GM12878 (cell line): ENCODE measurements around the gene MVB12B. TPM values are rescaled to one million over a fixed set of nuclear protein-coding genes. Genes with fewer than 3 reads are reported as not detected.

Source experiments
- ATAC-seq: fragments of 200-7000 bp; cut with Tn5 transposase; 3 replicates; pipeline ENCODE4 v1.9.1; 2020; ENCODE audit warnings: mild to moderate bottlenecking, moderate library complexity
- BruUV-seq: library from RNA; stranded (reverse); fragments of 400-500 nt; replicated peaks from 2 replicates; lab custom pipeline; 2021; lab: Mats Ljungman, UMichigan
- CTCF ChIA-PET: fragments of 300-600 bp; sonication (Branson Sonifier 250); formaldehyde crosslinking; extraction: SDS; loops from one replicate; lab custom pipeline; 2021; ENCODE audit warnings: inconsistent platforms; lab: Yijun Ruan, JAX
- POLR2A ChIA-PET: fragments of 350-600 bp; formaldehyde crosslinking; extraction: SDS; loops from one replicate; lab custom pipeline; 2021; ENCODE audit warnings: inconsistent platforms; lab: Charles Lee
- RAD21 ChIA-PET: fragments of 300-600 bp; sonication (Branson Sonifier 250); formaldehyde crosslinking; loops from one replicate; lab custom pipeline; 2023; ENCODE audit warnings: antibody characterized with exemption; ENCODE audit not compliant: unreplicated experiment; lab: Charles Lee
- SMC1A ChIA-PET: fragments of 300-600 bp; sonication (Branson Sonifier 250); formaldehyde crosslinking; loops from one replicate; lab custom pipeline; 2023; ENCODE audit not compliant: unreplicated experiment, uncharacterized antibody; lab: Charles Lee
- DNase-seq: peaks from one replicate; pipeline ENCODE4 v3.0.0-alpha.2; 2011; ENCODE audit warnings: low read depth, low spot score
- FAIRE-seq: peaks from 3 replicates; lab custom pipeline; 2011; peaks lifted over from hg19 to GRCh38; lab: Jason Lieb, UNC
- H2AFZ ChIP-seq: 2 replicates; pipeline ENCODE4 v1.6.0; 2011; ENCODE audit warnings: low read depth, low read length, control low read depth; ENCODE audit not compliant: control insufficient read depth
- H3K27ac ChIP-seq: 2 replicates; pipeline ENCODE4 v1.5.1; 2011; ENCODE audit warnings: control low read depth; ENCODE audit not compliant: control insufficient read depth, insufficient read depth
- H3K27me3 ChIP-seq, 2 experiments: replicated peaks in 1 of 2; 2 replicates each; pipeline versions ENCODE4 v1.6.0 to v1.6.1; 2011; ENCODE audit warnings: low read length in 1 of 2; ENCODE audit not compliant: control insufficient read depth in 2 of 2, insufficient read depth in 2 of 2
- H3K36me3 ChIP-seq, 2 experiments: 2 replicates each; pipeline ENCODE4 v1.5.1; 2011; ENCODE audit warnings: low read length in 1 of 2; ENCODE audit not compliant: control insufficient read depth in 2 of 2, insufficient read depth in 2 of 2
- H3K4me1 ChIP-seq: 2 replicates; pipeline ENCODE4 v1.6.1; 2011; ENCODE audit warnings: mild to moderate bottlenecking, low read length, moderate library complexity, mixed read lengths; ENCODE audit not compliant: control insufficient read depth, insufficient read depth
- H3K4me2 ChIP-seq: 2 replicates; pipeline ENCODE4 v1.6.0; 2011; ENCODE audit warnings: control low read depth; ENCODE audit not compliant: control insufficient read depth, insufficient read depth
- H3K4me3 ChIP-seq: fragments of 200-600 bp; sonication (generic); 2 replicates; pipeline ENCODE4 v1.5.1; 2016
- H3K79me2 ChIP-seq: 2 replicates; pipeline ENCODE4 v1.6.0; 2011; ENCODE audit warnings: low read length; ENCODE audit not compliant: control insufficient read depth, insufficient read depth
- H3K9ac ChIP-seq: 2 replicates; pipeline ENCODE4 v1.8.0; 2011; ENCODE audit warnings: low read length, control low read depth, mixed read lengths; ENCODE audit not compliant: control insufficient read depth, insufficient read depth
- H3K9me3 ChIP-seq: replicated peaks from 3 replicates; pipeline ENCODE4 v1.5.1; 2011; ENCODE audit warnings: mild to moderate bottlenecking, low read length; ENCODE audit not compliant: control insufficient read depth, insufficient read depth
- H4K20me1 ChIP-seq: 2 replicates; pipeline ENCODE4 v1.6.0; 2011; ENCODE audit not compliant: control insufficient read depth, insufficient read depth
- CHD2 ChIP-seq: IDR thresholded peaks from 2 replicates; pipeline ENCODE4 v1.6.1; 2011; ENCODE audit warnings: low read depth, low read length, improper control_type of control experiment, borderline replicate concordance
- CREM ChIP-seq: IDR thresholded peaks from 2 replicates; pipeline ENCODE4 v1.6.1; 2014; ENCODE audit warnings: antibody characterized with exemption, low read depth
- DPF2 ChIP-seq: fragments of 450-650 bp; IDR thresholded peaks from 2 replicates; pipeline ENCODE4 v1.6.1; 2017; ENCODE audit warnings: mild to moderate bottlenecking
- GABPA ChIP-seq: IDR thresholded peaks from 2 replicates; pipeline ENCODE4 v1.6.1; 2014; ENCODE audit warnings: antibody characterized with exemption, low read depth, mild to moderate bottlenecking, inconsistent platforms
- HSF1 ChIP-seq: fragments of 150-350 bp; IDR thresholded peaks from 2 replicates; pipeline ENCODE4 v1.6.1; 2014; ENCODE audit warnings: mild to moderate bottlenecking, low read depth, low read length
- JUNB ChIP-seq: IDR thresholded peaks from 2 replicates; pipeline ENCODE4 v1.6.1; 2016; ENCODE audit warnings: antibody characterized with exemption, mild to moderate bottlenecking
- MTA2 ChIP-seq: fragments of 450-650 bp; IDR thresholded peaks from 2 replicates; pipeline ENCODE4 v1.6.1; 2016; ENCODE audit warnings: low read depth, mild to moderate bottlenecking, moderate library complexity
- NFXL1 ChIP-seq: fragments of 450-650 bp; IDR thresholded peaks from 2 replicates; pipeline ENCODE4 v1.6.1; 2017; ENCODE audit warnings: antibody characterized with exemption, mild to moderate bottlenecking, borderline replicate concordance
- POLR2AphosphoS5 ChIP-seq: IDR thresholded peaks from 2 replicates; pipeline ENCODE4 v1.6.1; 2011; ENCODE audit warnings: mild to moderate bottlenecking, low read length, inconsistent platforms
- RB1 ChIP-seq: fragments of 450-650 bp; formaldehyde crosslinking; IDR thresholded peaks from 2 replicates; pipeline ENCODE4 v1.6.1; 2017; ENCODE audit warnings: mild to moderate bottlenecking, borderline replicate concordance
- SIN3A ChIP-seq: IDR thresholded peaks from 2 replicates; pipeline ENCODE4 v1.6.1; 2012; ENCODE audit warnings: low read depth, low read length, improper control_type of control experiment
- SIX5 ChIP-seq: IDR thresholded peaks from 2 replicates; pipeline ENCODE4 v1.6.1; 2011; ENCODE audit warnings: mild to moderate bottlenecking, low read depth, low read length, moderate library complexity; ENCODE audit not compliant: severe bottlenecking
- SREBF1 ChIP-seq: IDR thresholded peaks from 2 replicates; pipeline ENCODE4 v1.6.1; 2012; ENCODE audit warnings: mild to moderate bottlenecking, low read length
- STAT3 ChIP-seq: IDR thresholded peaks from 2 replicates; pipeline ENCODE4 v1.6.1; 2011; ENCODE audit warnings: low read depth, low read length, improper control_type of control experiment
- TBL1XR1 ChIP-seq: IDR thresholded peaks from 2 replicates; pipeline ENCODE4 v1.6.1; 2012; ENCODE audit warnings: low read depth, low read length, improper control_type of control experiment
- TCF12 ChIP-seq: IDR thresholded peaks from 2 replicates; pipeline ENCODE4 v1.6.1; 2011; ENCODE audit warnings: low read depth, mild to moderate bottlenecking, low read length
- ZNF274 ChIP-seq: IDR thresholded peaks from one replicate; pipeline ENCODE4 v1.8.0; 2011; ENCODE audit not compliant: insufficient read length, insufficient read depth
- WGBS: methylation state at CpG from one replicate; pipeline ENCODE4 v1.1.6; 2016; ENCODE audit warnings: low lambda C conversion rate; ENCODE audit not compliant: insufficient replicate concordance, insufficient coverage; ENCODE audit errors: missing lambda C conversion rate; 5-methylcytosine and 5-hydroxymethylcytosine counted together
- in situ Hi-C: fragments of 300-500 bp; cut with MboI; formaldehyde crosslinking; loops from 9 replicates; pipeline ENCODE4 v1.14.3; 2018; ENCODE audit warnings: mixed read lengths
- intact Hi-C: fragments of 100-400 bp; cut with micrococcal nuclease; formaldehyde crosslinking; loops from one replicate; pipeline ENCODE4 v1.14.2; 2022; ENCODE audit not compliant: unreplicated experiment
- polyA plus RNA-seq, 11 experiments: library from polyadenylated mRNA; depleted of rRNA in 4 of 11; unstranded in 6 of 11; stranded (reverse) in 5 of 11; fragments of >200 nt; fragmentation: Nextera tagmentation in 4 of 11; fragmentation: Illumina TruSeq in 1 of 11; extraction: Ambion mirVana in 4 of 11; extraction: Trizol in 1 of 11; gene quantifications; 1 replicate in 1 of 11; 2 replicates in 10 of 11; pipeline versions ENCODE4 v1.2.1 to v1.2.3, GENCODE V29; 2011 to 2016; ENCODE audit warnings: inconsistent platforms in 2 of 11, missing spikeins in 2 of 11, low read depth in 1 of 11
- total RNA-seq, 4 experiments: library from RNA; depleted of rRNA in 3 of 4; stranded (reverse); fragments of >200 nt in 3 of 4; fragmentation: Illumina TruSeq in 1 of 4; extraction: Trizol in 1 of 4; gene quantifications; 2 replicates each; pipeline versions ENCODE4 v1.2.1 to v1.2.3, GENCODE V29; 2013 to 2021
- TF ChIP-seq, protein P1 (sequence below): fragments of 450-650 bp; IDR thresholded peaks from 2 replicates; pipeline ENCODE4 v1.6.1; 2016; ENCODE audit warnings: mild to moderate bottlenecking

Gene MVB12B
- total and polyA plus RNA-seq, 10 of the 15 experiments (the other 5 are each of a cell fraction or from before 2014, with no cell fraction given) = 0.08 TPM; not detected in 9

DNA sequence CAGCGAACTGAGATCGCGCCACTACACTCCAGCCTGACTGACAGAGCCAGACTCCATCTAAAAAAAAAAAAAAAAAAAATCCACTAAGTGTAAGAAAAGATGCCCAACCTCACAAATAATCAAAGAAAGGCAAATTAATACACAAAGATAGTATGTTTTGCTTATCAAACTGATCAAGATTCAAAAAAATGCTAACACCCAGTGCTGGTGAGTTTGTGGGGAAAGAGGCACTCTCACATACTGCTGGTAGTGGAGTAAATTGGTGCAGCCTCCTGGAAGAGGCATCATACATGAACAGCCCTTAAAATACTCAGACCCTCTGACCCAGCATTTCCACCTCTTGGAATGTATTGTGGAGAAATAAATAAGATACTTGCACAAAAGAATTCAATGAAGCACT is 216.9 kb downstream of the MVB12B start:
- Histone ChIP-seq H4K20me1 (no peaks in the 10 kb centered on the region), H3K4me1 (no peaks in the 10 kb centered on the region), H3K4me3 (no peak overlapping the region), H3K27me3 (no peaks in the 10 kb centered on the region), H3K36me3 (no peaks in the 10 kb centered on the region), H3K9me3 (no peaks in the 10 kb centered on the region; the same call in 2 of the 3 replicates), H2AFZ (no peak overlapping the region), H3K79me2 (no peaks in the 10 kb centered on the region), H3K9ac (no peak overlapping the region), H3K4me2 (no peak overlapping the region), H3K27ac (no peak overlapping the region)
- ChIA-PET CTCF (interaction anchor here (1.6 kb wide), 1 partner anchor 15 kb away, joined by 4 read pairs; no protein-coding TSS in a partner anchor), RAD21 (no interaction called here), SMC1A (no interaction called here), POLR2A (interaction anchor here (0.6 kb wide), 1 partner anchor 1374 kb away, joined by 3 read pairs; no protein-coding TSS in a partner anchor)
- in situ Hi-C loops (no loop called here), intact Hi-C loops (no loop called here)
- WGBS = 87% methylated on average over 3 of the region's 3 CpGs
- no peak for ATAC-seq
- BruUV-seq = no TSS peak
- no peak for FAIRE-seq
- no peak for TF ChIP-seq TBL1XR1
- no peak for TF ChIP-seq TCF12
- no peak for TF ChIP-seq JUNB
- TF ChIP-seq GABPA = no peak
- no peak for TF ChIP-seq ZNF274
- TF ChIP-seq CHD2 = no peak
- TF ChIP-seq SIX5 = no peak
- no peak for TF ChIP-seq SIN3A
- TF ChIP-seq MTA2 = no peak
- DNase-seq = no peak

GRCh38 chr9:126545106-126545505 is 218.5 kb downstream of the MVB12B start:
- POLR2A ChIA-PET = no interaction called here
- no peak for ATAC-seq
- Histone ChIP-seq H3K4me3 (no peak overlapping the region), H2AFZ (no peak overlapping the region), H3K36me3 (no peaks in the 10 kb centered on the region), H3K4me1 (no peaks in the 10 kb centered on the region), H3K79me2 (no peaks in the 10 kb centered on the region), H3K27ac (no peak overlapping the region), H3K4me2 (no peak overlapping the region), H3K9me3 (no peaks in the 10 kb centered on the region; the same call in 2 of the 3 replicates), H3K27me3 (no peaks in the 10 kb centered on the region), H4K20me1 (no peaks in the 10 kb centered on the region), H3K9ac (no peak overlapping the region)
- SMC1A ChIA-PET = interaction anchor here (0.6 kb wide), 1 partner anchor 853 kb away, joined by 3 read pairs; no protein-coding TSS in a partner anchor
- intact Hi-C loops = no loop called here
- BruUV-seq = no TSS peak
- 15% methylated on average over 7 of the region's 7 CpGs for WGBS
- FAIRE-seq = no peak
- TF ChIP-seq DPF2 (no peak), CREM (no peak), NFXL1 (no peak), CHD2 (no peak), HSF1 (no peak), SREBF1 (no peak), POLR2AphosphoS5 (no peak), RB1 (no peak), STAT3 (no peak)
- TF ChIP-seq, protein P1, sequence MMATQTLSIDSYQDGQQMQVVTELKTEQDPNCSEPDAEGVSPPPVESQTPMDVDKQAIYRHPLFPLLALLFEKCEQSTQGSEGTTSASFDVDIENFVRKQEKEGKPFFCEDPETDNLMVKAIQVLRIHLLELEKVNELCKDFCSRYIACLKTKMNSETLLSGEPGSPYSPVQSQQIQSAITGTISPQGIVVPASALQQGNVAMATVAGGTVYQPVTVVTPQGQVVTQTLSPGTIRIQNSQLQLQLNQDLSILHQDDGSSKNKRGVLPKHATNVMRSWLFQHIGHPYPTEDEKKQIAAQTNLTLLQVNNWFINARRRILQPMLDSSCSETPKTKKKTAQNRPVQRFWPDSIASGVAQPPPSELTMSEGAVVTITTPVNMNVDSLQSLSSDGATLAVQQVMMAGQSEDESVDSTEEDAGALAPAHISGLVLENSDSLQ = no peak
- CTCF ChIA-PET = interaction anchor here (0.9 kb wide), 1 partner anchor 12 kb away, joined by 3 read pairs; no protein-coding TSS in a partner anchor
- in situ Hi-C loops = no loop called here
- RAD21 ChIA-PET = no interaction called here
- DNase-seq = no peak
